Stimulated activated CD4-positive, alpha-beta T cell treated with anti-CD3 and anti-CD28 coated beads, Interleukin-2, amount 100 ng/mL, for 48 hours (primary cell): ENCODE data around the gene RXYLT1.

ENCODE experiments used
- DNase-seq, 2 donors: peaks; one replicate each; pipeline ENCODE4 v3.0.0-alpha.2; 2020

Gene RXYLT1

DNA sequence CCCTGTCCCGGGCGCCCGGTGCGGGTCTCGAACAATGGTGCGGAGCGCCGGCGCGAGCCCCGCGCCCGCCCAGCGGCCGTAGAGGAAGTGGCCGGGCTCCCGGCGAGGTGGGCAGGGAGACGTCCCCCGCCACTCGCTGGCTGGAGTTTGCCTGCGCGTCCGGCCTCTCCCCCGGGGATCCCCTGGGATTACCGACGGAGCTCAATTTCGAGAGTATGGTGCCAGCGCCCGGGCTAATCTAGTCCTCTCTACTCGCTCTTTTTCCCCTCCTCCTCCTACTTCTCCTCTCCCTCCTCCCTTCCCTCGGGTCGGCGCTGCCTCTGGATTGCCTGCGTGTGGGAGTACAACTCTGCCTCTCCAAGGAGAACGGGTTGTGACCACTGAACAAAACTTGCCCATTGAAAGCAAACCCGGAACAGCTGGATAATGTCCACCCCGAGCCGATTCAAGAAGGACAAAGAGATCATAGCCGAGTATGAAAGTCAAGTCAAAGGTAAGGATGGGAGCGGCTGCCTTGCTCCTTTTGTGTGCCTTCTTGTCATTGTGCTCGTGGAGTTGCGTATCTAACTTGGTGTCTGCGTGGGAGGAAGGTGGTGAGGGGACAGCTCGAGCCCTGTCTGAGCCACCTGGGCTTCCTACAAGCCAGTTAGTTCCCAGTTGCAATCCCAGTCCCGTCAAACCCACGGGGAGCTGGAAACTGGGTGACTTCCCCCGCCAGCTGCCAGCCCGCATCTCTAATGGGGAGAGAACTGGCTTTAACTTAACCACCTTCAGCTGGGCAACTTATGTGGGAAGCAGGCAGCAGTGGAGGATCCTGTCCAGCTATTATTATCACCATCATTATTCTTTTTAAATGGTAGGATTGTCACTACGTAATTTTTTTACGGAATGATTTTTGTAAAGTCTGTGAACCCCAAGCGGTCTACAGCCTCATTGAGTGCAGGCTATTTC is 65.0 kb downstream of the RXYLT1 start, which contains the start of gene SRGAP1:
Gene SRGAP1, plus strand, starts transcription at position 310 of the 951 bp plus-strand sequence. Its CDS starts 117 bp downstream, at position 427.
- no peak for DNase-seq

DNA sequence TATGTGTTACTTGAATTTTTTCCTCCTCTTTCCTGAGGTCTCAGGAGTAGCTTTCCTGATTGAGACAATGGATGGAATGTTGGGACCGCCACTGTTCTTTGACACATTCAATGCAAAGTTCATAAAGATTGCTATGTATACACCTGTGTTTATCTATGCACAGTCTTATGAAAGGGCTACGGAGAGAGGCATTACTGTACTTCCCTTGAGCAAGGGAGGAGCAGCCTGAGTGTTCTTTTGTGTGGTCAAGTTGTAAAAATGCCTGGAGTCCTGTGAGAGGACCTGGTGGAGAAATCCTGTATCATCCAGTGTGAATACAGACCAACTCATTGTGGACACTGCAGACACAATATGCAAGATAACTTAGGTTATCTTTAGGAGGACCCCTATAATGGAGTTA is 66.0 kb downstream of the RXYLT1 start:
- DNase-seq, result no peak

DNA sequence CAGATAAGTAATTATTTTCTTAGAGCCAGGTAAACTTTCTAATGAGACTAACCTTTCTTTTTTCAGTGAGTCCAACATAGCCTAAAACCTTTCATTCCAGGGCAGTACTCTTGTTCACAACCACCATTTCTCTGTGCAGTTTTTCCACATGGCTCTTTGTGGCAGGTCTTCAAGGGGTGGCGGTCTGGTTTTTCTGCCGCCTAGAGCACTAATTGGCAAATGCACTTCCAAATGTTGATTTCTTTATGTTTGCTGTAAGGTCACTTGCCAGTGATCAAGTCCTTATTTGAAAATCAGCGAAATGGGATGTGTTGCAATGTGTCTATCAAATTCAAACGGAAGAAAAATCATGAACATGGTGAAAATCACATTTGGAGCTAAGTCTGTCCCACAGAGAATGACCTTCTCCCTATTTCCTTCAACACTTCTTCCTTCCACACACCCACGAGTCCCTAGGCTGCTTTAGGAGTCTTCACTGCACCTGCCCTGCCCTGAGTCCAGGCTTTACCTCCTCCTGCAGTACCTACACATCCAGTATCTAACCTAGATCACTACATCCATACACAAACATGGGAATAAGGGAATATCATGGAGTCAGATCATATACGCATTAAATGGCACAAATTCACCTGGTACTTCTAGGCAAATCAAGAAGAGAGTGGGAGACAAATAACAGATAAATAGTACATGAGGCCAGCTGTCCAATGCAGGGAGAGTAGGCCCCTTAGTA is 66.7 kb downstream of the RXYLT1 start:
- DNase-seq, result no peak

DNA sequence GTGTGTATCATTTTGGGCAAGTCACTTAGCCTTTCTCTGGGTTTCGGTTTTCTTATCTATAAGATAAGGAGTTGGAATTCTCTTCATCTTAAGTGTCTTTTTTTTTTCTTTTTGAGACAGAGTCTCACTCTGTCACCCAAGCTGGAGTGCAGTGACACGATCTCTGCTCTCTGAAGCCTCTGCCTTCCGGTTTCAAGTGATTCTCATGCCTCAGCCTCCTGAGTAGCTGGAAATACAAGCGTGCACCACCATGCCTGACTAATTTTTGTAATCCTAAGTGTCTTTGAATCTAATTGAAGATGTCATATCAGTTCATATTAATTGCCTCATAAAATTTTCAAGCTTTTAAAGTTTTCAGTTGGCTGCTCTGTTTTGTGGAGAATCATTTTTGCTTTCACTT is 68.7 kb downstream of the RXYLT1 start:
- DNase-seq, result no peak

DNA sequence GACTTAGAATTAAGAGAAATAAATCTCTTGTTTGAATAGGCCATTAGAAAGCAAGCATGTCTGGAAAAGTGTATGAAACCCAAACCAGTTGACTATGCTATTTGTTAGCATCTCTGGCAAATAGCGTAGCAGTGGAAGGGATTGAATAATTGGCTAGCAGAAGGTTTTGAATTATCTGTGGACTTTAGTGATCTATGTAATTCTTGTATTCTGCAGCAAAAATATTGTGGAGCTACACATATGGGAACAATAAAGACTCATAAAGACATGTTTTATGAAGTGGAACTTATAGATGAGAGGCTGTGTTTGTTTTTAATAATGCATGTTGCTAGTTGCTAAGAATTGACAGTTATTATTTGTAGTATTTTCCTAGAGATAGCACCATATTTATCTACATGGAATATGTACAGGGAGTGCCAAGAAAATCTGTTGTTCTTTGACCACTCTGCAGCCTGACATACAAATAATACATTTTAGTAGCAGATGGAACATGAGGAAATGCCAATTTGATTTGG is 69.5 kb downstream of the RXYLT1 start:
- DNase-seq, result no peak

DNA sequence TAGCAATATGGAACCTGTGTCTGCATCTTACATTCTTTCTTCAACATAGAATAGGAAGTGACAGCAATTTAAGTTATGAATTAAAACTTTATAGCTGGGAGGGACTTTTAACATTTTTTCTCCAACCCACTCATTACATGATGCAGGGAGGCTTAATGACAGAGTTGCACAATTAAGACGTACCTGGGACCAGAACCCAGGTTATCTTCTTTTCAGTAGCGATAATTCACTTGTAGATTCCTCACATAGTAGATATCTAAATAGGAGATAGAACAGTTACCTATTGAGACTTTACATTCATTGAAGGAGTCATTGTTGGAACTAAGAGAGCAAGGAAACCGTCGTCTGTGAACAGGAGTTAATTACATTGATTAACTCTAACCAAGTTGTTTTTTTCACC is 69.9 kb downstream of the RXYLT1 start:
- no peak for DNase-seq

DNA sequence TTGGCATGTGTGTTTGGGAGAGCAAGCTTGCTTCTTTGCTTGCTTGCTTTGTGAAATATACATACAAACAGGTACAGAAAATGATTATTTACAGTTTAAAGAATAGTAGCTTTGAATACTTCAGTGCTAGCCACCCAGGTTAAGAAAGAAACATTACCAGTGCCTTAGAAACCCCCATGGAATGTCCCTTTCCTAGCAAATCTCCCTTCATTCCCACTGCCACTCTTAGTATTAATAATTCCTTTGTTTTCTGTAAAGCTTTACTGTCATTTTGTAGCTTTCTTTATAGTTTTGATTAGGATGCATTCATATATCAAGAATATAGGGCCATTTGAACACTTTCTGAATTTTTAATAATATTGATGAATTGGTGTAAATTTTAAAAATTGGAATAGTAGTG is 74.3 kb downstream of the RXYLT1 start:
- DNase-seq, result no peak

DNA sequence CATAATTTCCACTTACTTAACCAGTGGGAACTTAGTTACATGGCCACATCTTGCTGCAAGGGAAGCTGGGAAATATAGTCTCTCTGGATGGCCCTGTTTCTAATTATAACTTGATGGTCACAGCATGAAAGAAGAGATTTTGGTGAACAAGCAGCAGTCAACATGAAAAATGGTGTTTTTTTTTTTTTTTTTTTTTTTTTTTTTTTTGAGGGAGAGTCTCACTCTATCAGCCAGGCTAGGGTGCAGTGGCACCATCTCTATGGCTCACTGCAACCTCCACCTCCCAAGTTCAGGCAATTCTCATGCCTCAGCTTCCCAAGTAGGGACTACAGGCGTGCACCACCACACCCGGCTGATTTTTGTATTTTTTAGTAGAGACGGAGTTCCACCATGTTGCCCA is 75.6 kb downstream of the RXYLT1 start:
- no peak for DNase-seq

DNA sequence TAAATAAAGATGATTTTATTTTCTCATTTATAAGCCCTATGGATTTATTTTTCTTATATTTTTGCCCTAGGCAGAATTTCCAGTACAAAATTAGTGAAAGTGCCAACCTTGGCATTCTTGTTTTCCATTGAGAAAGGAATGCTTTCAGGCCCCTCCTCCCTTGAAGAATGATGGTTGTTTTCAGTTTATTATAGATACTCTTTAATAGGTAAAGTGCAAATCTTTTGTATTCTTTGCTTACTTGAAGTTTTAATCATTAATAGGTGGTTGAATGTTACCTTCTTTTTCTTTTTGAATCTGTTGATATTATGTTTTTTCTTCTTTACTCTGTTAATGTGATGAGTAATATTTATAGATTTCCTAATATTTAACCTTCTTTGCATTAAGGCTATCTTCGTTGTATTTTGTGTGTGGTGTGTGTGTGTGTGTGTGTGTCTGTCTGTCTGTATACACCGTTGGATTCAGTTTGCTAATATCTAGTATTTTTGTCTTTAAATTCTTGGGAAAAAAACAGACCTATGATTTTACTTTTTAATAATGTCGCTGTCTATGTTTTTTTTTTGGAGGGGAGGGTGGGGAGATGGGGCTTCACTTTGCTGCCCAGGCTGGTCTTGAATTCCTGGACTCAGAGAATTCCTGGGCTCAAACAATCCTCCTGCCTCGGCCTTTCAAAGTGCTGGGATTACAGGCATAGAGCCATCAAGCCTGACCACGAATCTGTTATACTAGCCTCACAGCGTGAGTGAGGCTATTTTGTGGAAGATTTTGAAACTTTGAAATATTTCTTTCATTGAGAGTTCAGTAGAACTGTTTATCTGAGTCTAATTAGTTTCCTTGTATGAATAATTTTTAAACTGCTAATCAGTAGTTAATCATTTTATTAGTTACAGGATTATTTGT is 78.3 kb downstream of the RXYLT1 start:
- DNase-seq, result no peak
